GM21515 (cell line): ENCODE results near the gene ERI3.

Experiments
- ATAC-seq: cut with Tn5 transposase; IDR thresholded peaks from one replicate; pipeline ENCODE4 v1.9.1; 2021; ENCODE audit not compliant: unreplicated experiment

Gene ERI3

DNA sequence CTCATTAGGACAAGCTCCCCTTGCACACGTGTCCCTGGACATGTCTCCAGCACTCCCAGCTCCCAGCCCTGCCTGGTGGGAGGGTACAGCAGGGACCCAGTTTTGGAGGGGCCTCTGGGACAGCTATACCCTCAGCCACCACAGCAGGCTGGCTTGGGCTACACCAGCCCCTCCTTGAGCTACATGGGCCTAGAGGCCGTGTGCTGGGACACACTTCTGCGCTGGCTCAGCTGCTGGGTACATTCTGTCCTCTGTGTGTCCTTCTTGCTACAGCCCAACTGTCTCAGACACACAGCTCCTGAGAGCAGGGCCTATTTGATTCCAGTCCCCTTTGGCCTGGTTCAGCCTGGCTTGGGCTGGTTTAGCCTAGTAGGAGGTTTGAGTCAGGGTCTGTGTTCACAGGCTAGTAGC is 115.1 kb downstream of the ERI3 start:
- ATAC-seq, result no peak

DNA sequence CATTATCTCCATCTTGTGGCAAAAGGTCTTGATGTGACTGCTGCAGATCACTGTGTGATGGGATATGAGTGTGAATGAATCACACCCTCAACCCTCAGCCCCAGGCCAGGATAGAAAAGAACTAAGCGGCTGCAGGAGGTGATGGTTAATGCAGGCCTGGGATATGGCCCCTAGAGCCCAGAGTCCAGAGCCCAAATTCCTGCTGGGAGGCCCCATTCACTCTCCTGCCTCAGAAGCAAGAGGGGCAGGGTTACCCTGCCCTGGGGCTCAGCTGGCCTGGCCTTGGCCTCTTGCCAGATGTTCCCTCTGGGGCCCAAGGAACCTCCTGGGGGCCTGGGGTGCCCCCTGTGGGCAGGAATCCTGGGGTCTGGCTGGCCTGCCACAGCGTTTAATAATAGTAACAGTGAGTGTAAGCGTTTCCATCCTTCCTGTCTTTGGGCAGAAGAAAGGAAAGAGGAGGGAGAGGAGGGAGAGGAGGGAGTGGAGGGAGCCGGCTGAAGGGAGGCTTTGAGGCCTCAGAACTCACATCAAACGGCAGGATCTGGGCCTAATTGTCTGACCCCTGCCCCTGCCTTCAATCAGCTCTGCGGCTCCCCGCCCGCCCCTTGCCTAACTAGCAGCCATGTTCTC is 115.6 kb downstream of the ERI3 start:
- ATAC-seq, result no peak

DNA sequence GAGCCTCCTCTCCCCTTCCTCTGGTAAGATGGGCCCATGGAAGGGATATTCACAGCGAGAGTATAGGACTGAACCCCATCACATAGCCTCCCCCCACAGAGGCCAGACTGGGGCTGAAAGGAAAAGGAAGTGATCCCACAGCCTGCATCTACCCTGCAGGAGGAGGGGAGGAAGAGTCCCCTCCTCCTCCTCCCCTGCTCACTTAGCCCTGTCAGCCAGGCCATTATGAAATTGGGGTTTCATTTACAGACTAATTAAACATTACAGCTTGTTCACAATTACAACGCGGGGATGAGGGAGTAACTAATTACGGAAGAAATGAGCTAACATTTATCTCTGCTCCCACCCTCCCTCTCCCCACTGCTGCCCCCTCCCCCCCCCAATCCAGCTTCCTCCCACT is 116.4 kb downstream of the ERI3 start:
- no peak for ATAC-seq

DNA sequence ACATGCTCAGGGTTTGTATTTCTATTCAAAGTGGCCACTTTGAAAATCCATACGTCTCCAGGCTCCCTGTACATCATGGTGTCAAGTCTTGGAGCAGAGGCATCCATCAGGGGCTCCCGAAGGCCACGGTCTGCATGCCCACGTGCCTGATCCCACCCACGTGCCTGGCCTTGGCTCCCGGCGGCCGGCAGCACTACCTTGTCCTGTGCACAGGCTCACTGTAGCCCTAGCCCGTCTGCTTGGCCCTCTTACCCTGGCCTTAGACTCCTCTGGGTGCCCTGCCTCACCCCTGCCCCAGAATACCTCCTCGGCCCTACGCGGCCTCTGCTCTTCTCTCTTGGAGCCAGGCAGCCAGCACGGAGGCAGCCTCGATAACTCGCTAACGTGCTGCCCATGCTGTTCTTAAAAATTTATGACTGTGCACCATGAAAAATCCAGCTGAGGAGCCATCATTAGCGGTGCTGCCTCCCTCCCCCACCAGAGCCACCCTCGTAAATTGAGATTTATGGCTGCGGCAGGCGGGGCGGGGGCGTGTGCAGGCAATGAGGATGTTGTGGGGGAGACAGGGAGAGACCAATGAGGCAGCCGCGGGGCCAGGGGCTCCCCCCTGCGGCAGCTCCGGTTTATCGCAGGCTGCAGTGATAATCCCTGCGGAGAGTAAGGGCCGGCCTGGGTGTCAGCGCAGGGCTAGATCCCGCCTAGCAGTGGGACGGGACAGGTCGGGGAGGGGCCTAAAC is 117.2 kb downstream of the ERI3 start:
- ATAC-seq, result no peak

DNA sequence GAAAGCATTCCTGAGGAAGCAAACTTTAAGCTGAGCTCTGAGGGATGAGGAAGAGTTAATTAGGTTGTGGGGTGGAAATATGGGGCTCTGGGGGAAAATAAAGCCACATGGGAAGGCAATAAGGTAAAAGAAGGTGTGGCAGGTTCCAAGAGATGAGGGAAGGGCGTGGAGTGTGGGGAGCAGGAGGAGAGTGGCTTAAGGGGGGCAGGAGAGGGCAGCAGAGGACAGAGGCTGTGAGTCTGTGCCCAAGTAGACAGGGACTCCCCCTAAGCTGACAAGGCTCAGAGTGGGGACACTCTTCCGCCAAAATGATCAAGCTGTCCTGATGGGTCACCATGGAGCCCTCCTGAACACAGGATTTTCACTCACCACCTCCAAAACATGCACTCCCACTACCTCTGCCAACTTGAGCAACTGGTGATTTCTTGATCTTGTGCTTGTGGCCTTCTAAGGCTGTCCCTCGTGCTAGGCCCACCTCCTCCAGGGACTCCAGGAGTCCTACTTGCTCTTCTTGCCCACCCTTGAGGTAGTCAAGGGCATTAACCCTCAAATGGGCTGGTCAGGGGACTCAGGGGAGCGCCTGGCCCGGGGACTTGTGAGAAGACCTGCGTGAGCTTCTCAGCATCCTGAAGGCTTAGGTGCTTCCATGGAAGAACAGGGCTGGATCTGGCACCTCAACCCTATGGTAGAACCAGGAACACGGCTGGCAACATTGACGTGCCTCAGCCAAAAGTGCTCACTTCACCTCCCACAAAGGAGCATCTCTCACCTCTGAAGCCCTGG is 118.4 kb downstream of the ERI3 start:
- ATAC-seq, result no peak

DNA sequence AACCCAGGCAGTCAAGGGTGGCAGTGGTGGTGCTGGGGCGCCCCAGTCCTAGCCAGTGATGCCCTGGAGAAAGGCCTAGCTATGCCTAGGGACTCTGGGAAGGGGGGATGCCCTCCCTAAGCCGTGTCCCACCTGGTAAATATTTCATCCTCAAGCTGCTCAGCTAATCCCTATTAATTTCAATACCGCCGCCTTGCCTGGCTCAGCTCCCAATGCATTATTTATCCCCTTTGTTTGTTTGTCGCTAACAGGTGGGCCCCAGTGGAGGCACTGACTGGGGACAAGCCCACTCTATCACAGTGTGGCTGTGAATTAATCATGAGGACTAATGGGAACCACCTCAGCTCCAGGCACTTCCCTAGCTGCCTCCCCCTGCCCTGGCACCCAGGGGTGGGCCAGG is 119.2 kb downstream of the ERI3 start:
- ATAC-seq, result no peak

DNA sequence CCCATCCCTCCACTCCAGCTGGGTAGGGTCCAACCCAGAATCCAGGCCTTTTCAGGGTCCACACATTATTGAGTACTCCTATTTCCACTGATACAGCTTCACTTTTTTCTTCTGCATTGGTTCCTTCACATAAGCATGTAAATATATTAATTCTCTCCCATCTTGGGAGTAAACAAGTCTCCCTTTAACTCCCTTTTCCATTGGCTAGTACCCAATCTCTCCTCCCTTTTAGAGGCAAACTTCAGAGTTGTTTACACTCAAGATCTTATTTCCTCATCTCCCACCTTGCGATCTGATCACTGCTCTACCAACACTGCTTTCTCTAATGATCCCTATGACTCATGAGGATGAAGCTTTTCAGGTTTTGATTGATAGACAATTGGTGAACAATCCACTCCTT is 121.5 kb downstream of the ERI3 start:
- ATAC-seq, result no peak

DNA sequence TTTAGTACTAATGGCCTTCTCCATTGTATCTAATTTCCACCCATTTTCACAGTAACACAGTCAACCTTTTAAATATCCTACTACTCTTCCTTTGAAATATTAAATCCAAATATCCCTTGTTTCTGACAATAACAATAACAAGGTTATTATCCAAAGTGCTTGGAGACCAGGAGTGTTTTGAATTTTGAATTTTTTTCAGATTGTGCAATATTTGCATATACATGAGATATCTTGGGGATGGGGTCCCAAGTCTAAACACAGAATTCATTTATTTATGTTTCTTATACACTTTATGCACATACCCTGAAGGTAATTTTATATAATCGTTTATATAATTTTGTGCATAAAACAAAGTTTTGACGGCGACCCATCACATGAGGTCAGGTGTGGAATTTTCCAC is 124.3 kb downstream of the ERI3 start:
- no peak for ATAC-seq

DNA sequence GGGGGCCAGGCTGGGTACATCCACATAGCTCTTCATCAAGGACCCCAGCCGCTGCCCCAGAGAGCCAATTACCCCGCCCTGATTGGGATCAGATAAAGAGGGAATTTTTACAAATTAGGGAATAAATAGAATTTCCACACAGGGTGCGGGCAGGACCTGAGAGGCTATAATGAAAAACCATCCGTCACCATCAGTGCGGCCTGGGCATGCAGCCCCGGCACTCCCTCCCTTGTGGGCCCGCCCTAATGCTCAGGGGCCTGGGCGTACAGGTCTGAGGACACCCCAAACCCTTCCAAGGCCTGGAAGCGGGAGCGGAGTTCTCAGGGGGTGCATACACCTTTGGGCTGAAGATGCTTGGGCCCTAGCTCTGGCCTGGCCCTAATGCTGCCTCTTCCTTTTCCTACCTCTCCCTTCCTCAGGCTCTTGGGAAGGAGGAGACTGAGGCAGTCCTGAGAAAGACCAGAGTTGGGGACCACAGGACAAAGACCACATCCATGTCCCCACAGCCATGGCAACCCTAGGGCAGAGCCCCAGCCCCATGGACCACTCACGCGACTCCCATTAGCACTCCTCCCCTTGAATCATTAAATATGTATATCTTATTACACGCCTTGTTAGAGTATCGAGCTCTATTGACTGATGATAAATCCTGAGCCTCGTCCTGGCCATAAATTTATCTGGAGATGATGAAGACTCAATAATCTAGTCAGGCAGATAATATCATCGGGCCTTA is 125.5 kb downstream of the ERI3 start:
- no peak for ATAC-seq

DNA sequence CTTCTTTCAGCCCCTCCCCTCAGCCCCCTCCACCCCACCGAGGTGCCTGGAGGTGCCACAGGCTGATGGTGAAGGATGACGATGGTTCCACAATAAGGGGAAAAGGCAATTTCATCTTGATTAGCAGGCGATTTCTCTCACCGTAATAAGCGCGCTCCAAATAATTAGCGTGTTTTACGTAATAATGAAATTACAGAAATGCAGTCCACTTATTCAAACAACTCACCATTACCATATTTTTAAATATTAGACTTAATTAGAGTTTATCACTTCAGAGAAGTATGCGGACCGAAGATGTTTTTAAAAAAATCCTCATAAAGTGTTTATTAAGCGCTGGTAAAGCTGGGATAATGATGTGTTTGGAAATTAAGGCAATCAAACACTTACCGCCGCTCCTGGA is 126.8 kb downstream of the ERI3 start:
- ATAC-seq, result no peak

DNA sequence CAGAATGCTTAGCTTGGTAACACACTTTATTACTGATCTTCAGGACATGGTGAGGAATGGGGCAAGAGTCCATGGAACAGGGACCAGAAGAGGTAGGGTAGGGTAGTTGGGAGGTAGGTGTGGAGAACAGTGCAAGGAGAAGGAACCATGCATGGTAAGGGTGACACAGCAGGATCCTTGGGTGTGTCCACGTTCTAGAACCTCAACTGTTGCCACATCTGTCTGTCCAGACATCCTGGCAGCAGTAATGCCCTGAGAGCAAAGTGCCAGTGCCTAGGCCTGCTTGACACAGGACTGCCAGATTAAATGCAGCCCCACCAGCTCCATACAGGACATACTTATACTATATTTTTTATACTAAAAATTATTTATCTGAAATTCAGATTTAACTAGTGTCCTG is 127.8 kb downstream of the ERI3 start:
- ATAC-seq, result no peak

DNA sequence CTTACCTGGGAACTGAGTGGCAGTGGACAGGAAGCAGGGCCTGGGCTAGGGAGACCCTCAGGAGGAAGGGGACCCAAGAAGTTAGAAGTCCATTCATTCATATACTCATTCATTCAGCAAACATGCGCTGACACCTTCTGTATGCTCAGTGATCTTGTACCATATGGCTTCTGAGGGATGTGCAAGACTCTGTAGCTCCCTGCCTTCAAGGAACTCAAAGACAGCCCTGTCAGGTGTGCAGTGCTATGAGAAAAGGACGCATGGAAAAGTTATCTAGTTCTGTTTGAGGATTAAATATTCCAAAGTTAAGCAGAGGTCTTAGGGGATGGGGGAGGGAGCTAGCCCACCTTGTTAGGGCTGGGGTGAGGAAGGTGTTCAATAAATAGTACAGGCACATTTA is 129.3 kb downstream of the ERI3 start:
- ATAC-seq, result no peak

DNA sequence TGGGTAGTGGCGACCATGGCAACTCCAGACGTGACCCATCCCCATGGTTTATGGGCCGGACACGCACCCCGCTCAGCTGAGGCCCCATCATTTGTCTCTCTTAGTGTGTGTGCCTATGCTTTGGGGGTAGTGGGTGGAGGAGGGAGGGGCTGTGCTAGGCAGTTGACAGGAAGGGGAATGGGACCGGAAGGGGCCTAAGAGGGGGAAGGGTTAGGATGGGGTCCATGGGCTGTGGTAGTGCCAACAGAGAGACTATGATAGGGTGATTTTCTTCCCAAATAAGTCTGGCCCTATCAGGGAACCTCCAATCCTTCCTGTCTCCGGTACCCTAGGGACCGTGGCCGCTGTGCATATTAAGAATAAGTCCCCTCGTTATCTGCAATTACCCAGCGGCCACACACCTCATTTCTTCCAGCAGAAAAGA is 131.9 kb downstream of the ERI3 start:
- ATAC-seq, result no peak

DNA sequence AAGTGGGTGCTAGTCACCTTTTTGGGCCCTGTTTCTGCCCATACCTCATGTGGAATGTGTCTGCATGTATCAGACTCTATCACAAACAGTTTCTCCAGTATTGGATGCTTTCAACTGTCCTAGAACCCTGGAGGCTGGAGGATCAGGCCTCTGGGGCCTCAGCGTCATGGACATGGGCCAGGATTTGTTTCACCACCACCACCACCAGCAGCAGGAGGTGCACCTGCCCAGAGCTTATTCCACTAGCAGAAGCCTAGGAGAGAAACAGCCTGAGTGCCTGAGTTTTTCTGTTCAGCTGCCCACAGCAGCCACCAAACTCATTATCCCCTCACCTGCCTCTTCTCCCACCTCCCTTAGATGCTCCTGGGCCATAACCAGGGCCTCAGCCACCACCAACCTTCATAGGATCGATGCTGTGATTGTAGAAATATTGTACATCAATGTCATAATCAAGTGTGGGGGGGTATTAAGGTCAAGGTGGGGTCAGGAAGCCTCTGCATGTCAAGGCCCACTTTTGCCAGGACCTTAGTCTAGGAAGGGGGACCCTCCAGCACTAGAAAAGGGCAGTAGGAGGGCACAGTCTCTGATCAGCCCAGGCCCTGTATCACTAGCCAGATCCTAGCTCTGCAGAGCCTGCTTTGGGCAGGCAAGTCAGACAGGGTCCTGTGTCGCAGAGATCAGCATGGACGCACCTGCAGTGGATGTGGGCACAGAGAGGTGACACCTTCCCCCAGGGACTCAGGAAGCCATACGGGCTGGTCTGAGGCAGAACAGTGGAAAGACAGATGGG is 132.5 kb downstream of the ERI3 start:
- no peak for ATAC-seq

DNA sequence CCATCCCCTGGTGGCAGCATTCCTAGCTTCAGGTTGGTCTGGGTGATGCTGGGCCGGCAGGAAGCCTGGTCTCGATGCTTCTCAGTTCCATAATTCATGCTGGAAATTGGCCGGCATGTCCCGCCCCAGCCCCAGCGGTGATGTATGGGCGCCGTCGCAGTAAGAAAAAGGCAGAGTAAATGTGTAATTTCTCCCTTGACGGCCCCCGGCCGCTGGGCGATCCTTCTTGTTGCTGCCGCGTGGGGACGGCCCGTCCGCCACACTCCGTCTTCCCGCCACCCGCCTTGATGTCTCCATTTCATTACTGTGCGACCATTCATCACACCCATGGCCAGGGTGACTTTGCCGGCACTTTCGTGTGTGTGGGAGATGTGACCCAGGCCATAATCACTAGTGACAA is 133.3 kb downstream of the ERI3 start:
- ATAC-seq, result no peak

DNA sequence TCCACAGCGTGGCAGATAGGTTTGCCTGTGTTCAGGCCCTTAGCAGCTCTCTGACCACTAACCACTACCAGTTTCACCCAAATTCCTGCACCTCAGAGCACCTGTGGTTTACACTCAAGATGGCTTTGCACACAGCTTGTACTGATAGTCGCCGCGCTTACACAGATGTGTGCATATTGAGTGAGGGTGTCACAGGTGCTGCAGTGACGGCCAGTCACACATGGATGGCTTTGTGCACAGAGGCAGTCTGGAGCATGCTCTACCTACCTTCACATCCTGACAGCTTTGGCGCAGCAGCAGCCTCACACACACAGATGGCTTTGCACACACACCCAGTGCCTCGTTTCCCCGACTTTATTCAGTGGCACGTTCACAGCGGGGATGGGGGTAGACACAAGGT is 134.3 kb downstream of the ERI3 start:
- no peak for ATAC-seq

DNA sequence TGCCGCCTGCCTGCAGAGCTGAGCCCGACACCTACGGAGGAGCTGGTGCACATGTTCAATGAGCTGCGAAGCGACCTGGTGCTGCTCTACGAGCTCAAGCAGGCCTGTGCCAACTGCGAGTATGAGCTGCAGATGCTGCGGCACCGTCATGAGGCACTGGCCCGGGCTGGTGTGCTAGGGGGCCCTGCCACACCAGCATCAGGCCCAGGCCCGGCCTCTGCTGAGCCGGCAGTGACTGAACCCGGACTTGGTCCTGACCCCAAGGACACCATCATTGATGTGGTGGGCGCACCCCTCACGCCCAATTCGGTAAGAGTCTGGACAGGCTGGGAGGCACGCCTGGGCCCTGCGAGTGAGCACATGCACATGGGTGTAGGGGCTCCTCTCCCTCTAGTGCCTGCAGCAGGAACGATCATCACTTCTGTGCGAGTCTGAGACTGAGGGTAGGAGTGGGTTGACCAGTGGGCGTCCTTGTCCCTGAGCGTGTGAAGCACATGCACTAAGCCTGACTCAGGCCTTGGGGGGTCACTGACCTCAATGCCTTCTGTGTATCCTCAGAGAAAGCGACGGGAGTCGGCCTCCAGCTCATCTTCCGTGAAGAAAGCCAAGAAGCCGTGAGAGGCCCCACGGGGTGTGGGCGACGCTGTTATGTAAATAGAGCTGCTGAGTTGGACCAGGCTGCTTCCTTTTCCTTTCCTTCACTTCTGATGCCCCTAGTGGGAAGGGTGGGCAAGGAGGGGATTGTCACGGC is 134.9 kb downstream of the ERI3 start:
- no peak for ATAC-seq

DNA sequence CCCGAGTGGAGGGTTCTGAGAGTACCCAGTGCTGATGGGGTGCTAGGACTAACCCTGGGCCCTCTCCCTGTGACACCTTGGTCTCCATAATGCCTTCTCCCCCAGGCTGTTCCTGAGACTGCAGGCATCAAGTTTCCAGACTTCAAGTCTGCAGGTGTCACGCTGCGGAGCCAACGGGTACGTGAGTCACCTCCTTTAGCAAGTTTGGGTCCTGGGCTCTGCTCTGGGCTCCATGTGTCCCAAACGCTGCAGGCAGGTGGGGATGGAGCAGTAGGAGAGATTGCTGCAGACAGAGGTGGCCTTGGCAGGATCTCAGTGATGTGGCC is 135.8 kb downstream of the ERI3 start:
- ATAC-seq, result no peak

DNA sequence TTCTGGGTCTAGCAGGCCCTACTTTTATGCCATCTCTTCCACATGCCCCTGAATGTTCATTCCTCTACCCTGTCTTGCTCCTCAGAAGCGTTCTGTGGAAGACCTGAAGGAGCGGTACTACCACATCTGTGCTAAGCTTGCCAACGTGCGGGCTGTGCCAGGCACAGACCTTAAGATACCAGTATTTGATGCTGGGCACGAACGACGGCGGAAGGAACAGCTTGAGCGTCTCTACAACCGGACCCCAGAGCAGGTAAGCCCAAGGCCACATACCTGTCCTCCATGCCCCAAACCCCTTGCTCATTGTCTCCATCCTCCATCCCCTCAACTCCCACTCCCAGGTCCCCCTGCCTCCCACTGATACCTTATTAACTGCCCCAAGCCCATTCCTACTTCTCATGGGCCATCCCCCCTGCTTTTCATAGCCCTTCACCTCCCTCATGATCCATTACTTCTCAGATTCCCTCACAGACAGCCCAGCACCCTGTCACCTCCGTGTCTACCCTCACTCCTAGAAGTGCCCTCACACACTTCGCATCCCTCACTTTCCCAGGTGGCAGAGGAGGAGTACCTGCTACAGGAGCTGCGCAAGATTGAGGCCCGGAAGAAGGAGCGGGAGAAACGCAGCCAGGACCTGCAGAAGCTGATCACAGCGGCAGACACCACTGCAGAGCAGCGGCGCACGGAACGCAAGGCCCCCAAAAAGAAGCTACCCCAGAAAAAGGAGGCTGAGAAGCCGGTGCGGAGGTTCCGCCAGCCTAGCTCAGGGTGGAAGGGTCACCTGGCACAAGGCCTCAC is 136.4 kb downstream of the ERI3 start:
- ATAC-seq, result no peak
